ENCODE results near the gene HSP90AB1. TPM values are rescaled to one million over a fixed set of nuclear protein-coding genes. Genes with fewer than 3 reads are reported as not detected.
A peak's percentile ranks its signal among the peaks of the same experiment; 100 is the strongest.
"Not testable (repeated sequence)": the region's sequence is repeated elsewhere in the genome, so short reads cannot be mapped to it uniquely, and the experiment has no call there.

HSP90AB1 gene
- total RNA-seq, 3 donors from 2014 or later: 322 to 593 (median 399) TPM

DNA sequence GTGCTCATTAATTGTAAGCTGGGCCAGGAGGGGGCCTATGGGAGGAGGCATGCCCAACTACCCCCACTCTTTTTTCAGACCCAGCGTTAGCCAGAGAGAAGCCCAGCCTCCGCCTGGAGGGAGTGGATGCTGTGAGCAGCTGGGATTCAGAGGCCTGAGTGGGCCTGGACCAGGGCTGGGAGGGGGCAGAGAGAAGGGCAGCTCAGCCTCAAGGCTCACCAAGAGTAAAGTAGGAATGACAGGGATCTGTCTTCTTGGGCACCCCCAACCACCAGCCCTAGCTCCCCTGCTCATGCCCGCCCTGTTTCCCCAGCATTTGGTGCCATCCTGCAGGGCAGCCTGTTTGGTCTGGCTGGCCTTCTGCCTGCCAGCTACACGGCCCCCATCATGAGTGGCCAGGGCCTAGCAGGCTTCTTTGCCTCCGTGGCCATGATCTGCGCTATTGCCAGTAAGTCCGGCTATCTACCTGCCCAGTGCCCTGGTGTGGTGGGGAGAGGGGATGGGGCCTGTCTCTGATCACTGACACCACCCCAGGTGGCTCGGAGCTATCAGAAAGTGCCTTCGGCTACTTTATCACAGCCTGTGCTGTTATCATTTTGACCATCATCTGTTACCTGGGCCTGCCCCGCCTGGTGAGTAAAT is 16.7 kb upstream of the HSP90AB1 start:
- no peak for ATAC-seq
- peaks cover 9% of the 10 kb centered on the region for H3K4me1 ChIP-seq (ENCODE audit: low read depth)
- no peak for DNase-seq
- H3K4me3 ChIP-seq: no peak overlapping the region
- intact Hi-C loops (cut with DNase I, micrococcal nuclease): loop anchor here in 1 of 2 donors (10.0 kb wide), 1 partner anchor 55 kb away; no protein-coding TSS in a partner anchor
- H3K36me3 ChIP-seq (ENCODE audit: low read depth): no peaks in the 10 kb centered on the region
- TF ChIP-seq, protein P1, sequence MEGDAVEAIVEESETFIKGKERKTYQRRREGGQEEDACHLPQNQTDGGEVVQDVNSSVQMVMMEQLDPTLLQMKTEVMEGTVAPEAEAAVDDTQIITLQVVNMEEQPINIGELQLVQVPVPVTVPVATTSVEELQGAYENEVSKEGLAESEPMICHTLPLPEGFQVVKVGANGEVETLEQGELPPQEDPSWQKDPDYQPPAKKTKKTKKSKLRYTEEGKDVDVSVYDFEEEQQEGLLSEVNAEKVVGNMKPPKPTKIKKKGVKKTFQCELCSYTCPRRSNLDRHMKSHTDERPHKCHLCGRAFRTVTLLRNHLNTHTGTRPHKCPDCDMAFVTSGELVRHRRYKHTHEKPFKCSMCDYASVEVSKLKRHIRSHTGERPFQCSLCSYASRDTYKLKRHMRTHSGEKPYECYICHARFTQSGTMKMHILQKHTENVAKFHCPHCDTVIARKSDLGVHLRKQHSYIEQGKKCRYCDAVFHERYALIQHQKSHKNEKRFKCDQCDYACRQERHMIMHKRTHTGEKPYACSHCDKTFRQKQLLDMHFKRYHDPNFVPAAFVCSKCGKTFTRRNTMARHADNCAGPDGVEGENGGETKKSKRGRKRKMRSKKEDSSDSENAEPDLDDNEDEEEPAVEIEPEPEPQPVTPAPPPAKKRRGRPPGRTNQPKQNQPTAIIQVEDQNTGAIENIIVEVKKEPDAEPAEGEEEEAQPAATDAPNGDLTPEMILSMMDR (IDR thresholded peaks at IDR 0.05): no peak
- H3K9me3 ChIP-seq: no peaks in the 10 kb centered on the region

DNA sequence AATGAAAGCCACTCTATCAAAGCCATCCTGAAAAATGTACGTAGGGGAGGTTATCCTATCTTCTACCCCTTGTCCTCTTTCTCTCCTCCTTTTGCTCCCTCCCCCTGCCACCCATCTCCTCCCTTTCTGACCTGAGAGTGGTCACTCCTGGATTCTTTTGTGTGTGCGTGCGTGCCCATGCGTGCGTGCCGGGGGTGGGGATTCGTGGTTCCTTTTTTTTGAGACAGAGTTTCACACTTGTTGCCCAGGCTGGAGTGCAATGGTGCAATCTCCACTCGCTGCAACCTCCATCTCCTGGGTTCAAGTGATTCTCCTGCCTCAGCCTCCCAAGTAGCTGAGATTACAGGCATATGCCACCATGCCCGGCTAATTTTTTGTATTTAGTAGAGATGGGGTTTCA is 15.5 kb upstream of the HSP90AB1 start:
- not testable (repeated sequence) for H3K4me3 ChIP-seq; H3K4me1 ChIP-seq (ENCODE audit: low read depth); ATAC-seq; H3K36me3 ChIP-seq (ENCODE audit: low read depth); DNase-seq; H3K9me3 ChIP-seq
- intact Hi-C loops (cut with DNase I, micrococcal nuclease): loop anchor here in 1 of 2 donors (10.0 kb wide), 1 partner anchor 57 kb away; no protein-coding TSS in a partner anchor

DNA sequence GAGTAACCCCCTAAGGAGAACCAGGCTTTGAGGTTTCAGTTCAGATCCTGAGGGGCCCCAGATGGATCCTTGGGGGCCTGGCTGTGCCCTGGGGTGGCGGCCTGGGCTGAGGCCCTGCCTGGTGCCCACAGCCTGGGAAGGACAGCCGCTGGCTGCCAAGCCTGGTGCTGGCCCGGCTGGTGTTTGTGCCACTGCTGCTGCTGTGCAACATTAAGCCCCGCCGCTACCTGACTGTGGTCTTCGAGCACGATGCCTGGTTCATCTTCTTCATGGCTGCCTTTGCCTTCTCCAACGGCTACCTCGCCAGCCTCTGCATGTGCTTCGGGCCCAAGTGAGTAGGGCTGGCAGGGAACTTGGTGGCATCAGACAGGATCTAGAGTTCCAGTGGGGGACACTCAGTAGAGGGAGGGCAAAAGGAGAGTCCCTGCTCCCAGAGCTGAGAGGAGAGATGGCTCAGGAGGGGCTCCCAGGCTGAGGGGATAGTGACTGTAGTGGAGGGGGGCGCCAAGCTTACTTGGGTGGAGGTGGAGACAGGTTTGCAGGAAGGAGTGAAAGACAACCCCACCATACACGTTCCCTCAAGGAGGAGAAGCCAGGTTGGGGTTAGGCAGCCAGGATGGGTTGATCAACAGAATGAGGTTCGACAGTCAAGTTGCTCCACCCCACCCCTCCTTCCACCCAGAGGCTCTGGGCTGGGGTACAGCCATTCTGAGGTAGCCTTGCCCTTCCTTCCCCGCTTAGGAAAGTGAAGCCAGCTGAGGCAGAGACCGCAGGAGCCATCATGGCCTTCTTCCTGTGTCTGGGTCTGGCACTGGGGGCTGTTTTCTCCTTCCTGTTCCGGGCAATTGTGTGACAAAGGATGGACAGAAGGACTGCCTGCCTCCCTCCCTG is 14.0 kb upstream of the HSP90AB1 start:
- DNase-seq (no peak), ATAC-seq (no peak)
- TF ChIP-seq, protein P1 (IDR thresholded peaks at IDR 0.05): no peak
- no peaks in the 10 kb centered on the region for H3K36me3 ChIP-seq (ENCODE audit: low read depth)
- H3K9me3 ChIP-seq: no peaks in the 10 kb centered on the region
- intact Hi-C loops (cut with DNase I, micrococcal nuclease): loop anchor here in 1 of 2 donors (10.0 kb wide), 1 partner anchor 58 kb away; no protein-coding TSS in a partner anchor
- H3K4me3 ChIP-seq: no peak overlapping the region
- peaks cover 13% of the 10 kb centered on the region for H3K4me1 ChIP-seq (ENCODE audit: low read depth)

DNA sequence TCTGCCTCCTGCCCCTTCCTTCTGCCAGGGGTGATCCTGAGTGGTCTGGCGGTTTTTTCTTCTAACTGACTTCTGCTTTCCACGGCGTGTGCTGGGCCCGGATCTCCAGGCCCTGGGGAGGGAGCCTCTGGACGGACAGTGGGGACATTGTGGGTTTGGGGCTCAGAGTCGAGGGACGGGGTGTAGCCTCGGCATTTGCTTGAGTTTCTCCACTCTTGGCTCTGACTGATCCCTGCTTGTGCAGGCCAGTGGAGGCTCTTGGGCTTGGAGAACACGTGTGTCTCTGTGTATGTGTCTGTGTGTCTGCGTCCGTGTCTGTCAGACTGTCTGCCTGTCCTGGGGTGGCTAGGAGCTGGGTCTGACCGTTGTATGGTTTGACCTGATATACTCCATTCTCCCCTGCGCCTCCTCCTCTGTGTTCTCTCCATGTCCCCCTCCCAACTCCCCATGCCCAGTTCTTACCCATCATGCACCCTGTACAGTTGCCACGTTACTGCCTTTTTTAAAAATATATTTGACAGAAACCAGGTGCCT is 13.3 kb upstream of the HSP90AB1 start:
- DNase-seq: no peak
- Histone ChIP-seq H3K4me3 (no peak overlapping the region), H3K4me1 (ENCODE audit: low read depth) (peaks cover 18% of the 10 kb centered on the region), H3K36me3 (ENCODE audit: low read depth) (no peaks in the 10 kb centered on the region), H3K9me3 (no peaks in the 10 kb centered on the region)
- no peak for ATAC-seq
- TF ChIP-seq, protein P1 (IDR thresholded peaks at IDR 0.05): no peak
- intact Hi-C loops (cut with DNase I, micrococcal nuclease): loop anchor here in 1 of 2 donors (10.0 kb wide), 1 partner anchor 59 kb away; no protein-coding TSS in a partner anchor

DNA sequence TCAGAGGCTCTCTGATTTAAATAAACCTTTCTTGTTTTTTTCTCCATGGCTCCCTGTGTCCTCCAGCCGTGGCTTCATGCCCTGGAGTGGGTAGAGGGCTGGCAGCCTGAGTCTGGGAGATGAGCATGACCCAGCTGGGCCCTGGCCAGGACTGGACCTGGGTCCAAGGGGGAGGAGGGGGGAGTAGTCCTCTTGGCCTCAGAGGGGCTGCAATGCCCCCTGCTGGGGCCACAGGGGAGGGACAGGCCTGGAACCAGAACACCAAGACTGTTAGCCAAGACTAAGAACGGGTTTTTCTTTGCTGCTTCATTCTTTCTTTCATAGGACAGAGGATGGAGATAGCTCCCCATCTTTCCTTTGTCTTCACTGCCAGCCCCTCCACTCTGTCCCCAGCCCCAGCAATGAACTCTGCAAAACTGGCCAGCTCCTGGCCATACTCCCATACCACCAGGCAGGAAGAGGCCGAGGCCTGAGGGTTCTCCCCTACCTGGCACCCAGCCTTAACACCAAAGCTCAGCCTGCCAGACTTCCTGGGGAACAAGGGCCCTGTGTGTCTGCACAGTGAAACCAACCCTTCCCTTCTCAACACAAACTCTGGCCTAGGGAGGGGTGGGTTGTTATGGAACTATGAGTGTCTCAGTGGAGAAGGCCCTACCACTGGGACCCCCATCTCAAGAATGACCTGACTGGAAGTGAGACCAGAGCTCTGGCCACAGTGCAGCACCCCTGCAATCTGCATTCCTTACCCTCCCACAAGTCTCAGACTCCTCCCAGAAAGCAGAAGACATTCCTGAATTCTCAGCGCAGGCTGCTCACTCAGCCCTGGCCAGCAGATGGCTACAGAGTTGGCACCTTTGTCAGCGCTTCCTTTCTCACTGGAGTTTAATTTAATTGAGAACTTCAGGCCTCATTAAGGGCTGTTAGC is 12.5 kb upstream of the HSP90AB1 start:
- TF ChIP-seq, protein P1 (IDR thresholded peaks at IDR 0.05): peak; percentile 28
- intact Hi-C loops (cut with DNase I, micrococcal nuclease): loop anchor here in 1 of 2 donors (10.0 kb wide), 1 partner anchor 60 kb away; no protein-coding TSS in a partner anchor
- H3K9me3 ChIP-seq: no peaks in the 10 kb centered on the region
- peak; percentile 38 for ATAC-seq
- peak in 2 of 3 donors; percentile 72 to 74 for DNase-seq
- H3K36me3 ChIP-seq (ENCODE audit: low read depth): no peaks in the 10 kb centered on the region
- H3K4me1 ChIP-seq (ENCODE audit: low read depth): peaks cover 18% of the 10 kb centered on the region
- no peak overlapping the region for H3K4me3 ChIP-seq

All from mucosa of descending colon (tissue), 3 donors.